Parathyroid adenoma (tissue), 2 donors: ENCODE measurements around the gene POFUT2.
"Not testable (repeated sequence)": the region's sequence is repeated elsewhere in the genome, so short reads cannot be mapped to it uniquely, and the experiment has no call there.

ENCODE experiments used
- H2AFZ ChIP-seq: fragments of 300-600 bp; sonication (generic); one replicate; pipeline ENCODE4 v1.7.0; 2017; ENCODE audit warnings: antibody characterized with exemption, mild to moderate bottlenecking
- H3K27ac ChIP-seq: fragments of 300-600 bp; sonication (generic); one replicate; pipeline ENCODE4 v1.7.0; 2017
- H3K27me3 ChIP-seq: fragments of 300-600 bp; sonication (generic); one replicate; pipeline ENCODE4 v1.7.0; 2017; ENCODE audit warnings: low read length; ENCODE audit not compliant: control insufficient read depth, insufficient read depth
- H3K36me3 ChIP-seq: fragments of 300-600 bp; sonication (generic); one replicate; pipeline ENCODE4 v1.7.0; 2017; ENCODE audit warnings: low read length; ENCODE audit not compliant: control insufficient read depth, insufficient read depth
- H3K4me1 ChIP-seq: fragments of 300-600 bp; sonication (generic); one replicate; pipeline ENCODE4 v1.7.0; 2017; ENCODE audit warnings: control low read depth
- H3K4me2 ChIP-seq: fragments of 300-600 bp; sonication (generic); one replicate; pipeline ENCODE4 v1.7.0; 2017; ENCODE audit warnings: low read length
- H3K4me3 ChIP-seq: fragments of 300-600 bp; sonication (generic); one replicate; pipeline ENCODE4 v1.7.0; 2017; ENCODE audit warnings: low read depth, low read length
- H3K79me2 ChIP-seq: fragments of 300-600 bp; sonication (generic); one replicate; pipeline ENCODE4 v1.7.0; 2017; ENCODE audit warnings: control low read depth
- H3K9ac ChIP-seq: fragments of 300-600 bp; sonication (generic); one replicate; pipeline ENCODE4 v1.7.0; 2017; ENCODE audit warnings: mild to moderate bottlenecking
- H3K9me3 ChIP-seq: fragments of 300-600 bp; sonication (generic); one replicate; pipeline ENCODE4 v1.7.0; 2017; ENCODE audit warnings: low read length; ENCODE audit not compliant: control insufficient read depth
- TF ChIP-seq, protein P1 (sequence below): fragments of 300-600 bp; sonication (generic); IDR thresholded peaks from one replicate; pipeline ENCODE4 v1.7.0; 2017; ENCODE audit warnings: antibody characterized with exemption, mild to moderate bottlenecking
- donor health status: primary hyperparathyroidism.

The POFUT2 gene

DNA sequence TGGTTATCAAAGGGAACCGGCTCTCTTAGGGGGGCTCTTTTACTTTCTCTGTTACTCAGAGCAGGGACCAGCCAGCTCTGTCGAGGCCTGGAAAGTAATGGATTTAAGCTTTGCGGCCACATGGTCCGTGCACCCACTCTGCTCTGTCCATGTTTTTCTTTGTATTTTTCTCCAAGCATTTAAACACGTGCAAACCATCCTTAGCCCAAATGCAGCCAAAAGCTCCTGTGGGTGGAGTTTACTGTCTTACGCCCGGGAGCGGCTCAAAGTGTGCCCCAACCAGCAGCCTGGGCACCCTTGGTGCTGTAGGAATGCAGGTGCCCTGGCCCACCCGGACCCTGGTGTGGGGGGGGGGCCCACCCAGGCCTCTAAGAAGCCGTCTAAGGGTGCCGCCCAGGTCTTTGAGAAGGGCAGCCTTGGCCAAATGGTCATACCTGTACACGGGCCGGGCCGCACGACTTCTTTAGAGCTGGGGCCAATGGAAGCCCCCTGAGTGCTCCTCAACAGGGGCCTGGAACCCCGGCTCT is 29.2 kb upstream of the POFUT2 start:
- H3K36me3 ChIP-seq: no peaks in the 10 kb centered on the region
- no peaks in the 10 kb centered on the region for H3K9me3 ChIP-seq
- H3K4me1 ChIP-seq: no peaks in the 10 kb centered on the region
- no peak overlapping the region for H3K4me3 ChIP-seq
- no peaks in the 10 kb centered on the region for H3K27me3 ChIP-seq
- H3K4me2 ChIP-seq: no peak overlapping the region
- H2AFZ ChIP-seq: no peak overlapping the region
- TF ChIP-seq, protein P1, sequence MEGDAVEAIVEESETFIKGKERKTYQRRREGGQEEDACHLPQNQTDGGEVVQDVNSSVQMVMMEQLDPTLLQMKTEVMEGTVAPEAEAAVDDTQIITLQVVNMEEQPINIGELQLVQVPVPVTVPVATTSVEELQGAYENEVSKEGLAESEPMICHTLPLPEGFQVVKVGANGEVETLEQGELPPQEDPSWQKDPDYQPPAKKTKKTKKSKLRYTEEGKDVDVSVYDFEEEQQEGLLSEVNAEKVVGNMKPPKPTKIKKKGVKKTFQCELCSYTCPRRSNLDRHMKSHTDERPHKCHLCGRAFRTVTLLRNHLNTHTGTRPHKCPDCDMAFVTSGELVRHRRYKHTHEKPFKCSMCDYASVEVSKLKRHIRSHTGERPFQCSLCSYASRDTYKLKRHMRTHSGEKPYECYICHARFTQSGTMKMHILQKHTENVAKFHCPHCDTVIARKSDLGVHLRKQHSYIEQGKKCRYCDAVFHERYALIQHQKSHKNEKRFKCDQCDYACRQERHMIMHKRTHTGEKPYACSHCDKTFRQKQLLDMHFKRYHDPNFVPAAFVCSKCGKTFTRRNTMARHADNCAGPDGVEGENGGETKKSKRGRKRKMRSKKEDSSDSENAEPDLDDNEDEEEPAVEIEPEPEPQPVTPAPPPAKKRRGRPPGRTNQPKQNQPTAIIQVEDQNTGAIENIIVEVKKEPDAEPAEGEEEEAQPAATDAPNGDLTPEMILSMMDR: no peak
- H3K79me2 ChIP-seq: no peaks in the 10 kb centered on the region
- peak overlapping the region; percentile 78 for H3K27ac ChIP-seq
- H3K9ac ChIP-seq: no peak overlapping the region

DNA sequence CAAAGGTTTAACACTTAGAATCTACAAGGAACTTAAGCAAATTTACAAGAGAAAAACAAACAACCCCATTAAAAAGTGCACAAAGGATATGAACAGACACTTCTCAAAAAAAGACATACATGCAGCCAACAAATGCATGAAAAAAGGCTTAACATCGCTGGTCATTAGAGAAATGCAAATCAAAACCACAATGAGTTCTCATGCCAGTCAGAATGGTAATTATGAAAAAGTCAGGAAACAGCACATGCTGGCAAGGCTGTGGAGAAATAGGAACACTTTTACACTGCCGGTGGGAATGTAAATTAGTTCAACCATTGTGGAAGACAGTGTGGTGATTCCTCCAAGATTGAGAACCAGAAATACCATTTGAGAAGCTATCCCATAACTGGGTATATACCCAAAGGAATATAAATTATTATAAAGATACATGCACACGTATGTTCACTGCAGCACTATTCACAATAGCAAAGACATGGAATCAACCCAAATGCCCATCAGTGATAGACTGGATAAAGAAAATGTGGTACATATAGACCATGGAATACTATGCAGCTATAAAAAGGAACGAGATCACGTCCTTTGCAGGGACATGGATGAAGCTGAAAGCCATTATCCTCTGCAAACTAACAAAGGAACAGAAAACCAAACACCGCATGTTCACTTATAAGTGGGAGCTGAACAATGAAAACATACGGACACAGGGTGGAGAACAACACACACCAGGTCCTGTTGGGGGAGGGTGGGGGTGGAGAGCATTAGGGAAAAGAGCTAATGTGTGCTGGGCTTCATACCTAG is 28.2 kb upstream of the POFUT2 start:
- not testable (repeated sequence) for H3K4me1 ChIP-seq

DNA sequence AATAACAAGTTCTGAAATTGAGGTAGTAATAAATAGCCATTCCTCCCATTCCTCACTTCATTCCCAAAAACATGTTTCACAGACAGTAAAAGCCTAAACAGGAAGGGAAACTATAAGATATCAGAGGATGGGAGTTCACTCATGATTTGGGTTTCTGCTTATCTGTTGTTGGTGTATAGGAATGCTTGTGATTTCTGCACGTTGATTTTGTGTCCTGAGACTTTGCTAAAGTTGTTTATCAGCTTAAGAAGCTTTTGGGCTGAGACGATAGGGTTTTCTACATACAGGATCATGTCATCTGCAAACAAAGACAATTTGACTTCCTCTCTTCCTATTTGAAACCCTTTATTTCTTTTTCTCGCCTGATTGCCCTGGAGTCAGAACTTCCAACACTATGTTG is 26.0 kb upstream of the POFUT2 start:
- no peaks in the 10 kb centered on the region for H3K9me3 ChIP-seq
- no peaks in the 10 kb centered on the region for H3K27me3 ChIP-seq
- no peaks in the 10 kb centered on the region for H3K4me1 ChIP-seq
- no peaks in the 10 kb centered on the region for H3K36me3 ChIP-seq
- no peak overlapping the region for H3K27ac ChIP-seq
- no peak overlapping the region for H3K9ac ChIP-seq
- H3K79me2 ChIP-seq: no peaks in the 10 kb centered on the region
- H2AFZ ChIP-seq: no peak overlapping the region
- no peak overlapping the region for H3K4me2 ChIP-seq
- TF ChIP-seq, protein P1: no peak
- no peak overlapping the region for H3K4me3 ChIP-seq

More for the DNA sequence above, 28.2 kb upstream of the POFUT2 start:
- not testable (repeated sequence) for H3K27me3 ChIP-seq, H3K79me2 ChIP-seq, H3K4me3 ChIP-seq, H3K36me3 ChIP-seq, H3K9me3 ChIP-seq, H3K4me2 ChIP-seq, H3K9ac ChIP-seq, H3K27ac ChIP-seq, H2AFZ ChIP-seq

DNA sequence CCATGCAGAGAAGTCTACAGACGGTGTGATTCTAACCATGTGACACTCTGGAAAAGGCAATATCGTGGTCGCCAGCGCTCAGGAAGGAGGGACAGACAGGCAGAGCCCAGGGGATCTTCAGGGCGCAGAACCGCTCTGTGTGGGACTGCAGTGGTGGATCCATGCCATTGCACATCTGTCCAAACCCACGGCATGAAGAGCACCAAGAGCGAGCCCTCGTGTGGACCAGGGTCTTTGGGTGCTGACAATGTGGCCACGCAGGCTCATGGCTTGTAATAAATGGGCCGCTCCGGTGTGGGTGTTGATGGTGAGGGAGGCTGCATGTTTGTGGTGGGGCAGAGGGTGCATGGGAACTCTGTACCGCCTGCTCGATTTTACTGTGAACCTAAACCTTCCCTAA is 25.3 kb upstream of the POFUT2 start:
- no peaks in the 10 kb centered on the region for H3K79me2 ChIP-seq
- no peak overlapping the region for H2AFZ ChIP-seq
- H3K9ac ChIP-seq: no peak overlapping the region
- H3K4me2 ChIP-seq: no peak overlapping the region
- H3K27me3 ChIP-seq: no peaks in the 10 kb centered on the region
- no peak overlapping the region for H3K27ac ChIP-seq
- H3K9me3 ChIP-seq: no peaks in the 10 kb centered on the region
- H3K4me1 ChIP-seq: no peaks in the 10 kb centered on the region
- TF ChIP-seq, protein P1: no peak
- H3K36me3 ChIP-seq: no peaks in the 10 kb centered on the region
- no peak overlapping the region for H3K4me3 ChIP-seq

DNA sequence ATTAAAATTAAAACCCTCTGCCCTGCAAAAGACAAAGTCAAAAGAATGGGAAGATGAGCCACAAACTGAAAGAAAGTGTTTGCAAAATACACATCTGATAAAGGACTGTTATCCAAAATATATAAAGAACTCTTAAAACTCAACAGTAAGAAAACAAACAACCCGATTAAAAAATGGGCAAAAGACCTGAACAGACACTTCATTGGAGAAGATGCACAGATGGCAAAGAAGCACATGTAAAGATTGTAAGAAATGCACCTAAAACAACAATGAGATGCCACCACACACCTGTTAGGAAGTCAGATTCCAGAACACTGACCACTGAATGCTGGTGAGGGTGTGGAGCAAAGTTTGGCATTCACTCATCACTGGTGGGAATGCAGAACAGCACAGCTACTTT is 24.6 kb upstream of the POFUT2 start:
- no peak overlapping the region for H2AFZ ChIP-seq
- H3K4me1 ChIP-seq: no peaks in the 10 kb centered on the region
- no peaks in the 10 kb centered on the region for H3K27me3 ChIP-seq
- TF ChIP-seq, protein P1: no peak
- H3K4me2 ChIP-seq: no peak overlapping the region
- H3K79me2 ChIP-seq: no peaks in the 10 kb centered on the region
- H3K9me3 ChIP-seq: no peaks in the 10 kb centered on the region
- no peak overlapping the region for H3K9ac ChIP-seq
- no peak overlapping the region for H3K4me3 ChIP-seq
- no peak overlapping the region for H3K27ac ChIP-seq
- H3K36me3 ChIP-seq: no peaks in the 10 kb centered on the region
